MCF 10A (cell line): ENCODE measurements around the gene MAD1L1. TPM values are rescaled to one million over a fixed set of nuclear protein-coding genes. Genes with fewer than 3 reads are reported as not detected.

Experiments used
- BruUV-seq: library from RNA; stranded (reverse); fragments of 400-500 nt; replicated peaks from 2 replicates; lab custom pipeline; 2021; lab: Mats Ljungman, UMichigan
- CTCF ChIA-PET: fragments of 300-600 bp; sonication (Branson Sonifier 250); formaldehyde crosslinking; extraction: SDS; loops from one replicate; lab custom pipeline; 2021; ENCODE audit warnings: antibody characterized with exemption, inconsistent platforms; lab: Yijun Ruan, JAX
- POLR2A ChIA-PET: fragments of 300-600, 350-650 bp; sonication (Branson Sonifier 250); formaldehyde crosslinking; extraction: SDS; loops from one replicate; lab custom pipeline; 2020; ENCODE audit warnings: antibody characterized with exemption, inconsistent platforms; lab: Yijun Ruan, JAX
- DNase-seq: peaks from one replicate; pipeline ENCODE4 v3.0.0-alpha.2; 2018; ENCODE audit not compliant: unreplicated experiment
- H3K27ac Mint-ChIP-seq: one replicate; pipeline ENCODE4 v1.8.0; 2022; ENCODE audit warnings: mild to moderate bottlenecking, low read depth, mixed read lengths; ENCODE audit not compliant: unreplicated experiment
- H3K27me3 Mint-ChIP-seq: one replicate; pipeline ENCODE4 v1.8.0; 2022; ENCODE audit warnings: mixed read lengths; ENCODE audit not compliant: insufficient read depth, unreplicated experiment
- H3K36me3 Mint-ChIP-seq: one replicate; pipeline ENCODE4 v1.8.0; 2022; ENCODE audit warnings: mild to moderate bottlenecking, moderate library complexity, mixed read lengths; ENCODE audit not compliant: insufficient read depth, unreplicated experiment
- H3K4me1 Mint-ChIP-seq: one replicate; pipeline ENCODE4 v1.8.0; 2022; ENCODE audit warnings: mixed read lengths; ENCODE audit not compliant: insufficient read depth, unreplicated experiment
- H3K4me3 Mint-ChIP-seq: one replicate; pipeline ENCODE4 v1.8.0; 2022; ENCODE audit warnings: mild to moderate bottlenecking, moderate library complexity, mixed read lengths; ENCODE audit not compliant: unreplicated experiment
- H3K9me3 Mint-ChIP-seq: one replicate; pipeline ENCODE4 v1.8.0; 2022; ENCODE audit warnings: mixed read lengths; ENCODE audit not compliant: unreplicated experiment
- CTCF ChIP-seq: fragments of 200-600 bp; IDR thresholded peaks from one replicate; pipeline ENCODE4 v1.8.0; 2022; ENCODE audit warnings: antibody characterized with exemption, mild to moderate bottlenecking; ENCODE audit not compliant: unreplicated experiment
- intact Hi-C: fragments of 100-400 bp; cut with micrococcal nuclease; formaldehyde crosslinking; loops from 2 replicates; pipeline ENCODE4 v1.14.1; 2022
- total RNA-seq: library from RNA; stranded (reverse); gene quantifications from 2 replicates; pipeline ENCODE4 v1.2.3, GENCODE V29; 2022

The MAD1L1 gene
- total RNA-seq, 1 experiment from 2014 or later, result 25.2 TPM

GRCh38 chr7:2228921-2229320, 3.8 kb downstream of the MAD1L1 start:
- H3K27ac Mint-ChIP-seq, result no peak overlapping the region
- no TSS peak for BruUV-seq
- POLR2A ChIA-PET, result interaction anchor here (3.2 kb wide), 1 partner anchor 12 kb away, joined by 10 read pairs; the partner anchor contains the start of genes MRM2 and NUDT1
- peaks cover 21% of the 10 kb centered on the region for H3K36me3 Mint-ChIP-seq
- no peaks in the 10 kb centered on the region for H3K9me3 Mint-ChIP-seq
- H3K27me3 Mint-ChIP-seq, result no peaks in the 10 kb centered on the region
- peaks cover 27% of the 10 kb centered on the region for H3K4me1 Mint-ChIP-seq
- intact Hi-C loops, result no loop called here
- CTCF ChIA-PET, result no interaction called here
- H3K4me3 Mint-ChIP-seq, result no peak overlapping the region
- DNase-seq, result no peak
- TF ChIP-seq CTCF, result no peak

GRCh38 chr7:2227699-2228098, 5.0 kb downstream of the MAD1L1 start:
- Mint-ChIP-seq H3K9me3 (no peaks in the 10 kb centered on the region), H3K27me3 (no peaks in the 10 kb centered on the region), H3K4me1 (peaks cover 27% of the 10 kb centered on the region), H3K36me3 (peaks cover 23% of the 10 kb centered on the region), H3K27ac (no peak overlapping the region), H3K4me3 (no peak overlapping the region)
- intact Hi-C loops, result no loop called here
- ChIA-PET CTCF (interaction anchor here (0.6 kb wide), 1 partner anchor 372 kb away, joined by 3 read pairs; no protein-coding TSS in a partner anchor), POLR2A (interaction anchor here (3.2 kb wide), 1 partner anchor 14 kb away, joined by 10 read pairs; the partner anchor contains the start of genes MRM2 and NUDT1)
- no peak for DNase-seq
- no peak for TF ChIP-seq CTCF
- BruUV-seq, result no TSS peak

GRCh38 chr7:2225830-2226229, 6.9 kb downstream of the MAD1L1 start:
- no TSS peak for BruUV-seq
- H3K4me1 Mint-ChIP-seq, result peaks cover 22% of the 10 kb centered on the region
- peak overlapping the region; percentile 64 for H3K4me3 Mint-ChIP-seq
- ChIA-PET POLR2A (interaction anchor here (0.8 to 1.3 kb wide), 3 partner anchors 16 to 128 kb away, joined by 5 to 7 read pairs (median 6); partner anchors contain the start of genes MRM2 and NUDT1), CTCF (no interaction called here)
- no peaks in the 10 kb centered on the region for H3K9me3 Mint-ChIP-seq
- no peak for TF ChIP-seq CTCF
- H3K27me3 Mint-ChIP-seq, result no peaks in the 10 kb centered on the region
- peaks cover 39% of the 10 kb centered on the region for H3K36me3 Mint-ChIP-seq
- intact Hi-C loops, result no loop called here
- DNase-seq, result no peak
- peak overlapping the region; percentile 85 for H3K27ac Mint-ChIP-seq

GRCh38 chr7:2225336-2225735, 7.4 kb downstream of the MAD1L1 start:
- Mint-ChIP-seq H3K9me3 (no peaks in the 10 kb centered on the region), H3K36me3 (peaks cover 39% of the 10 kb centered on the region), H3K27me3 (no peaks in the 10 kb centered on the region), H3K4me1 (peaks cover 22% of the 10 kb centered on the region), H3K4me3 (peak overlapping the region; percentile 64), H3K27ac (peak overlapping the region; percentile 85)
- no peak for TF ChIP-seq CTCF
- peak; percentile 71 for DNase-seq
- POLR2A ChIA-PET, result interaction anchor here (0.6 to 1.3 kb wide), 6 partner anchors 8 to 179 kb away, joined by 3 to 7 read pairs (median 5); partner anchors contain the start of genes MRM2 and NUDT1
- intact Hi-C loops, result no loop called here
- CTCF ChIA-PET, result interaction anchor here (0.8 kb wide), 1 partner anchor 28 kb away, joined by 3 read pairs; no protein-coding TSS in a partner anchor
- BruUV-seq, result no TSS peak
